Activated T-cell treated with anti-CD3 and anti-CD28 coated beads for 1 hour (primary cell): ENCODE results near the gene SH2D6.
A peak's percentile ranks its signal among the peaks of the same experiment; 100 is the strongest.
"Not testable (repeated sequence)": the region's sequence is repeated elsewhere in the genome, so short reads cannot be mapped to it uniquely, and the experiment has no call there.

Experiments
- DNase-seq: peaks from one replicate; pipeline ENCODE4 v3.0.0-alpha.2; 2020; ENCODE audit warnings: low read depth

Gene SH2D6

GRCh38 chr2:85398426-85399182 lies 19.9 kb upstream of the SH2D6 start:
- no peak for DNase-seq

GRCh38 chr2:85399183-85399455 lies 19.4 kb upstream of the SH2D6 start:
- no peak for DNase-seq

- DNase-seq: no peak
Observed at GRCh38 chr2:85400023-85400422, 18.5 kb upstream of the SH2D6 start.

DNA sequence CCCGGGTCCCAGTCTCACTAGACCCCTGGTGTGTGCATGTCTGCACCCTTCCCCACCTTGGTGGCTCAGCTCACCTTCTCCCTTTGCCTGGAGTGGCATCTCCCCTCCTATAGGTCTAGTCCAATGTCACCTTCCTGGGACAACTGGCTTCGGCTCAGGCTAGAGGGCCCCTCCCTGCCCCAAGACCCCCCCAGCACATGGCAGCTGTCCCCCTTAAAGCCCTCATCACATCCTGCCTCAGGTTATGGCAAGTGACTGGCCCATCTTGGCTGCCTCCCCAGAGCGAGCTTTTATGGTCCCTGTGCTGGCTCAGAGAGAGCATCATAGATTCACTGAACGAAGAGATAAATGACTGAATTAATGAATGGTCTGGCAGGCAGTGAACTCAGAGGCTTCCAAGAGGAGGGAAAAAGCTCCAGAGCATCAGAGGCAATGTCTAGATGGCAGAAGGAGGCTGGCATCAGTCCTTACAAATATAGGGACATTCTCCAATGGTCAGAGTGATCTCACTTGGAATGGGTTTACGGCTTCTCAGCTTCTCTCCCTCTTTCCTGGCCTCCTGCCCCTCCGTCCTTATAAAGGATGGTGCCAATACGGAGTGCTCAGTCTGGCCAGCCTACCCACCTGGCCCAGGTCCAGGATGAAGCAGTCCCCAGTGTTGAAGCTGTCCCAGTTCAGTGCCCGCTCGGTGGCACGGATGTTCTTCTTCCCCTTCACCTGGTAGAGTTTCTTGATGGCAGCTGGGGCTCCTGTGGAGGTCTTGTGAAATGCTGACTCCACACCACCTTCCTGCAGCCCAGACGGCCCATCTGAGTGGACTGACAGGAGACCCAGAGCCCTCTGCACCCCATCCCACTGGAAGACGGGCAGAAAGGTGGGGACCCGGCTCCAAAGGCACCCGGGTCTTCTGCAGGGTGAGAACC lies 17.7 kb upstream of the SH2D6 start:
- no peak for DNase-seq

GRCh38 chr2:85401464-85401805 lies 17.1 kb upstream of the SH2D6 start:
- no peak for DNase-seq

GRCh38 chr2:85401844-85402243 lies 16.7 kb upstream of the SH2D6 start:
- no peak for DNase-seq

- DNase-seq: peak; percentile 43
Observed at GRCh38 chr2:85405201-85406059, 13.1 kb upstream of the SH2D6 start.

DNA sequence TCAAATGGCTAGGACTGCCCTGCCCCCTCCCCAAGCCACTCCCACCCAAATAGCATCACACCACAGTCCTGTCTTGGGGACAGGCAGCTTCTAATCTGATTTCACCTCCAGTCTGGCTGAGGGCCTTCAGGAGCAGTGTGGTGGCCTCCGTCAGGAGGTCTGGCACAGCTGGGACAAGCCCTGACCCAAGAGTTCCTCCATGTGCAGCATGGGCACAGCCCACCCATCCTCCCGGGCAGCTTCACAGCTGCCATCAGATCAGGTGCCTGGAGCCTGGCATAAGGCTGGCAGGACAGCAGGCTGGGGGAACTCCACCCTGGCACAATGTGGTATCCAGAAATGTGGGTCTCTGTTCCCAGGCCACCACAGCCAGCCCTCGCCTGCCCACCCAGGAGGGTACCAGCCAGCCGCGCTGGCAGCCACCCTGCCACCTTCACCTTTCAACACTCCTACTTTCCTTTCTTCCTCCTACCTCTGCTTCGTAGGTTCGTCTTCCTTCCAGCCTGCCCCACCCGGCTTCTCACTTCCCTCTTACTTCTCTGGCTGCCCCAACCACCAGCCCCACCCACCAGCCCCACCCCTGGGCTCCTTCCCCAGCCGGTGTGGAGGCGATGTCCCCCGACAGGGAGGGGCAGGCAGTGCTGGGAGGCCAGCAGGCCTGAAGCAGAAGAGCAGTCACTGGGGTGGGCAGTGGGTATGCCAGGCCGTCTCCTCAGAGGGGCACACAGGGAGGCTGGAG lies 8.5 kb upstream of the SH2D6 start, which contains the start of gene CAPG:
CAPG (minus strand) TSS at position 522 of the 739 bp plus-strand sequence. CDS start 8,221 bp downstream, outside the sequence.
- DNase-seq: peak; percentile 15

- no peak for DNase-seq
Observed at GRCh38 chr2:85410584-85411404, 7.7 kb upstream of the SH2D6 start.

- DNase-seq: no peak
Observed at GRCh38 chr2:85411405-85411748, 7.1 kb upstream of the SH2D6 start.

DNA sequence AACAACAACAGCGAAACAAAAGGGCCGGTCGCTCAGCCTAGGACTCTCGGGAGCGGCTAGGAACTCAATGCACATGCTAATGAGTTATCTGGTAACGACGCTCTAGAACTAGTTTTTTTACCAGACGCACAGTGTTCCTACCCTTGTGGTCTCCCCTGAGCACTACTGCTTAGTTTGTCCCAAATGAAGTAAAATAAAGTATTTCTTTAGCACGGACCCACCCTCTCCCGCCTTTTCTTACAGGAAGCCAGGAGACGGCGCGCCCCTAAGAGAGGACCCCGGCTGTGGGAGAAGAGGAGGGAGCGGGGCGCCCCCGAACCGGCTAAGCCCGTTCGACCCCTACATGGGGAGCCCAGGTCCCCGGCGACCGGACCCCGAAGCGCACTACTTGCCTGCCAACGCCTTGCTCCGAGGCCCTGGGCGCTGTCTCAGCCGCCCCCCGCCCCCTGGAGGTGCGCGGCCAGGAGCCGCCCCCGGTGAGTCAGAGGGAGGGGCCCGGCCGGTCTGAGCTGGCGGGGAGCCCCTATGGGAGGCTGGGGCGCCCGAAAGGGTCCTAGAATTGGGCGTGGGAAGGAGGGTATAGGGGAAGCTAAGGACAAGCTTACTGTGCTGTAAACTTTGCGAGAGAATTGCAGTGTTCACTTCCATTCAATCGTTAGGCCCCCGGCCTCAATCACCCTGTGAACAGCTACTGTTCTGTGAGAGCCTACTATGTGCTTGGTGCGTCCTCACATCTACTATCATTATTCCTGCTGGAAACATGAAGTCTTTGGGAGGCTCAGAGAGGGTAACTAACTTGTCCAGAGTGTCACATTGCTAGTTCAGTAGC lies 4.7 kb upstream of the SH2D6 start:
- DNase-seq: peak; percentile 20

- not testable (repeated sequence) for DNase-seq
Observed at GRCh38 chr2:85414421-85414759, 4.1 kb upstream of the SH2D6 start.

GRCh38 chr2:85414761-85415553 lies 3.6 kb upstream of the SH2D6 start:
- no peak for DNase-seq

- no peak for DNase-seq
Observed at GRCh38 chr2:85415980-85416650, 2.4 kb upstream of the SH2D6 start.

- DNase-seq: no peak
Observed at GRCh38 chr2:85419009-85419675, 628 bp downstream of the SH2D6 start.

DNA sequence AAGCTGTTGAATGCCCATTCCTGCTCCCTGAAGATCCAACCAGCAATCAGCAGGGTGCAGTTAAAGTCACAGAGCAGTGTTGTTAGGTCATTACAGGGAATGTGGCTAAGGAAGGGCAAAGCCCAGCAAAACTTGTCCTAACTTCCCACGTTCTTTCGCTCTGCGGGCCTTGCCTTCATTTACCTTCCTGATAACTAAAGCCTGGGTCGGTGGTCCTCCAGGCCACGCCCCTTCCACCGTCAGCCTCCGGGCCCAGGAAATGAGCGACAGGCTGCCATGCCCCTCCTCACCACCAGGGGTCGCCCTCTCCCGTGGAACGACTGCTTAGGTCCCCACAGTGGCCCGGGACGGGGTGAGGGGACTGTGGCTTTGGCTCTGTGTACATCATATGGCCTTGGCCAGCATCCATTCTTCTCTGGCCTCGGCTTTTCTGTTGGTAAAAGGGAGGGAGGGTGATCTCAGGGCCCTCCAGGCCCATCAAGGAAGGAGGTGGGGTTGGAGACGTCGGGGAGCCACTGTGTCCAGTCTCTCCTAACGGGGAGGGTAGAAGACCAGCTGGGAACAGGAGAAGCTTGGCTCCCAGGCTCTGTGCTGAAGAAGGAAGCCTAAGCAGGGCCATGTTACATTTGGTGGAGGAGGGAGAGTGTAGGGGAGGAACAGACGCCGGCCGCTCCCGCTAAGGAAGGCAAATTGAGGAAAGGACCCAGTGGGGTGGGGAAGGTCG lies 2.2 kb downstream of the SH2D6 start:
- DNase-seq: peak; percentile 93

DNA sequence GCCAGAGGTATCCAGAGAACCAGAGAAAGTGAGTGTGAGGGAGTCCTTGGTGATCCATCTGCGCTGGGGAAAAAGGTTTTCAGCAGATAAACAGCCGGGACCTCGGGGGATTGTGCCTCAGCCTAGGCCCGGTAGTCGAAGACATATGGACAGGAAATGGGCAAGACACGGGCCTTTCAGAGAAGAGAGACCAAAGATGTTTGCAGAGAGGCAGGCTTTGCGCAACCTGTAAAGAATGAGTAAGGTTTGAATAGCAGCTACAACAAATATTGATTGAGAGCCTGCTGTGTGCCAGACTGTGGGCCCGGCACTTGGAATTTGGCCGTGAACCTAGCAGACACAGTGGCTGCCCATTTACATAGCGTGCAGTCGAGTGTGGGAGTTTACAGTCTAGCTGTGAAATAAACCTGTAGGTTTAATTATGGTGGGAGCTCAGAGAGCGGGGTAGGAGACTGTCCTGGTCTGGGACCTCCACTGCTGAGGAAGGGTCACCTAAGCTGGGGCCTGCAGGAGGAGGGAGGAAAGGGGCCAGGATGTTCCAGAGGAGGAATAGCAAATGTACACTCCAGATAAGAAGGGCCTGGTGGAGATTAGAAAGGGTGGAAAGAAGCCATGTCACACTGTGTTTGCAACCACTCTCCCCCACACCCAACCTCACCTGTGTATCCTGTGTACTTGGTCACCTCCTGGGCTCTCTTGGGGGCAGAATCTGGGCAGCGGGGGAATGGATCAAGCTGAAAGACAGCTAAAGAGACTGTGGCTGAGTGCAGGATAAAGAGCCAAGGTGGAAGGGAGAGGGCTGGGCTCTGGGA lies 3.0 kb downstream of the SH2D6 start:
- DNase-seq: no peak
